NAMALWA (cell line): ENCODE data around the gene TRIM50.
"Not testable (repeated sequence)": the region's sequence is repeated elsewhere in the genome, so short reads cannot be mapped to it uniquely, and the experiment has no call there.

ENCODE experiments used
- DNase-seq: peaks from one replicate; pipeline ENCODE4 v3.0.0-alpha.2; 2015; ENCODE audit warnings: low spot score

TRIM50 gene

GRCh38 chr7:73314271-73314670 is 13.6 kb downstream of the TRIM50 start:
- no peak for DNase-seq

DNA sequence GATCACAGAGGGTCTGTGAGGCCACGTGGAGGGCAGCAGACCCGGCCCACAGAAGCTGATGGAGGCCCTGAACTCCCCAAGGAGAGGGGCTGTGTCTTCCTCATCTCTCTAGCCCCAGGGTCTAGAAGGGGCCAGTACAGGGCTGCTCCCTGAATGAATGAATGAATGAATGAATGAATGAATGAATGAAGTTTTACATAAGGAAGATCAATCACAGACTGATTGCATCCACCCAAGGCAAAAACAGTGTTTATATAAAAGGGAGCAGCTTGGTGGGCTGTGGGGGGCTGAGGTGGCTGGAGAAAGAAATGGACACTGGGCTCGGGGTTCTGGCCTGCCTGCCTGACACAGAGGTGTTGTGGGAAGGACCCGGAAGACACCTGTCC is 14.4 kb downstream of the TRIM50 start:
- no peak for DNase-seq

DNA sequence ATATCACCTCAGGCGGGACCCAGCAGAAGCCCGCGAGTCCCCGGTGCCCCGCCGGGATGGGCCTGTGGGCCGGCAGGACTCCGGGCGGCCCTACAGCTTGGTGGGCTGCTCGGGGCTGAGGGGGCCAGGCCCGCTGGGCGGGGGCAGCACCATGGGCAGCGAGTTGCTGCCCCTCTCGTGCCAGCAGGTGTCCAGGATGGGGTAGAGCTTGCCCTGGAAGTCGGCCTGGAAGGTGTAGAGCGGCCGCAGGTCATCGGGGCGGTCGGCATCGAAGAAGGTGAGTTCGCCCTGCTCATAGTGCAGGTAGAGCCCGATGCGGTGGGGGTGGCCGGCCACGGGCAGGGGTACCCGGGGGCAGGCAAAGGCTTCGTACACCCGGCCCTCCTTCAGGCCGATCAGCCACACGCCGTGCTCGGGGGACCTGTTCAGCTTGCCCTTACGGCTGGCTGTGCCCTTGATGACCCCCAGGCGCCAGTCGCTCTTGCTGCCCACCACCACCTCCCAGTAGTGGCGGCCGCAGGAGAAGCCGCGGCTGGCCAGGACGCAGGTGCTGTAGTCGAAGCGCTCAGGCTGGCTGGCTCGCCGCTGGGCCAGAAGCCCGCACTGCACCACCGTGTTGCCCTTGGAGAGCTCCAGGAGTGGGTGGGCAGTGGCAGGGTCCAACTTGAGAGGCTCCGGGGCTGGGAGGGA is 14.9 kb downstream of the TRIM50 start:
- DNase-seq, result no peak

DNA sequence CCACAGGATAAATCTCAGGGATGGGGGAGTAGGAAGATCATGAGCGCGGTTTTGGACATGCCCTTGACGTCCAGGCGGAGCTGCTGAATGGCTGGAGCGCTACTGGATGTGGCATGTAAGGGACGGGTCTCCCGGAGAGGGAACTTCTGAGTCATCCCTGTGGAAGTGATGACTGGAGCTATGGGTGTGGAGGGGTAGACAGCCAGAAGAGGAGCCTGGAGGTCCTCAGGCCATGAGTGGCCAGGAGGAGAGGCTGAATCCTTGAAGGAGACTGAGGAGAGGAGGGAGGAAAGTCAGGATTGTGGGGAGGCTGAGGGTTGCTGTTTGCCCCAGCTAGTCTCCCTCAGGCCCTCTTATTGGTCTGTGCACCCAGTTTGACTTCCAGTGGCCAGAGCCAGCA is 16.5 kb downstream of the TRIM50 start:
- not testable (repeated sequence) for DNase-seq

- peak; percentile 98 for DNase-seq
Observed at GRCh38 chr7:73308665-73309214, 19.1 kb downstream of the TRIM50 start, which contains the start of gene NSUN5. NSUN5 (minus strand) TSS chr7:73308826; CDS start chr7:73308790, 36 bp downstream.

DNA sequence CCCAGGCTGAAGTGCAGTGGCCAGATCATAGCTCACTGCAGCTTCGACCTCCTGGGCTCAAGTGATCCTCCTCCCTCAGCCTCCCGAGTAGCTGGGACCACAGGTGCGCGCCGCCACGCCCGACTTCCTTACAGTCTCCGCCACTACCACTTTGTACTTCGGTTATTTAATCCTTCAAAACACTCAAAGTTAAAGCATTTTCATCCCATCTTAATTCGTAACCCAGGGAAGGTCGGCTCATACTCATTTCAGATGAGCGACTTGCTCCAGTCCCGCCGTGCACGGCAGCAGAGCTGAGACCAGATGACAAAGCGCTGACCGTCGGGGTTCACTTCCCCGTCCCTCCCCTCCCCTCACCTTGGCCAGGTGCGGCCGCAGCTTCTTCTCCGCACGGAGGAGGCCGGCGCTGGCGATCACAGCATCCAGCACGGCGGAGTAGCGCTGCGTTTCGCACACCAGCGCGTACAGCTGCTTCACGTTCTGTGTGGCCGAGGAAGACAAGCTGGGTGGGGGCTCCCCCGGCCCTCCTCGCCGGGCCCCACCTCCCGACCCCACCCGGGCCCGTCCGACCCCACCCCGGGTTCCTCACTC is 19.7 kb downstream of the TRIM50 start:
- DNase-seq, result no peak

DNA sequence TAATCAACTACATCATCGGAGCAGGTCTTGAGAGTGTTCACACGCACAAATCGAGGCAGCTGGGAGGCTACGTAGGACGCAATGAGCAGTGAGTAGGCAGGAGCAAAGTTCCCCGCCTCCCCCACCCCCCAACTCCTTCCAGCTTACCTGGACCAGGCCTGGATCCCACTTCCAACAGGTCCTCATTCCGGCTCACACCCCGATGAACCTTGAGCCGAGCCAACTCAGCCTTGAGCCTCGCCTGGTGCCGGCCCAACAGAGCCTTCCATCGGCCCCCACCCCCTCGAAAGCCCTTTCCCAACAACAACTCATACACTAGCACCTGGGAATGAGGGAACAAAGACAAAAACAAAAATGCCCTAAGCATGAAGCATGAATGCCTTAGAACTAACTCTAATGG is 20.4 kb downstream of the TRIM50 start:
- DNase-seq, result no peak

DNA sequence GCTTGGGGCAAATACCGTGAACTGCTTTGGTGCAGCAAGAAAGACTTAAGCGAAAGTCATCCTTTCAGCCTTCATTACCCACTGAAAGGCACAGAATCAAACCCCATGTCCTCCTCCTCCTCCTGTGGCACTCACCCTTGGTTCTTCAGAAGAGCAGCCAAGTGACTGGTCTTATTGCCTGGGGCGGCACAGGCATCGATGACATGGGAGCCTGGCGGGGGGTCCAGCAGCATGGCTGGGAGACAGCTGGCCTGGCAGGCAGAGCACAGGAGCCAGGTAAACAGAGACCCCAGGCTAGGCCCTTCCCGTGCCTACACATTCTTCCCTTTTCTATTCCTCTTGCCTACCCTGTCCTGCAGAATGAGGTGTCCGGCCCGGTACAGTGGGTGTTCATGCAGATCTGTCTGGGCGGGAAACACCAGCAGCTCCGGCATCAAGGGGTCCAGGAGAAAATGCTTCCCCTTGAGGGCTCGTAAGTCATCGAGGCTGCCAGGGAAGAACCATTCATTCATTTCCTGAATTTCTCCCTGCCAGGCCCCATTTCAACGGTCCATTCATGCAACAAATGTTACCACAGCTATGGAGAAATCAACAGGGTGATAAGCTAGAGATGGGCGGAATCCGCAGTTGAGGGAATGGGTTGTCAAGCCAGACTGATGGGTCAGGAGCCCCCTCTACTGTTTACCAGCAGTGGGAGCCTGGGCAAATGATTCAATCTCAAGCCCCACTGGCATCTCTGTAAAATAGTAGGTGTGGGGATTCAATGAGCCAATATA is 23.1 kb downstream of the TRIM50 start:
- not testable (repeated sequence) for DNase-seq

GRCh38 chr7:73304071-73304470 is 23.8 kb downstream of the TRIM50 start:
- no peak for DNase-seq

DNA sequence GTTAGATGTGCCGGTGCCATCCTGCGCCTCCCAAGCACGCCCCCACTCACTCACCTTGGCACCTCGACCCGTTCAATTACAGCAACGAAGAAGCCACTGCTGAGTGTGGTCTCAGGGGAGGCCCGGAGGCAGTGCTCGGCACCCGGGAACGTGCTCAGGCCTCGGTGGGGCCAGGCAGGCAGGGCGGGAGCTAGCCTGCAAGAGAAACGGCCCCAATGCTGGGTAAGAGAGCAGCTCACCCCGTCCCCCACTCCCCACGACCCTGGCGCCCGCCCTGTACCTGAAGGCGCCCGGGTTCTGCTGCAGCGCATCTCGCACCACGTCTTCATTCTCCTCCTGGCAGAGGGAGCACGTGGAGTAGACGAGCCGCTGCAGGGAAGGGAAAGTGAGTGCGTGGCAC is 24.3 kb downstream of the TRIM50 start:
- DNase-seq, result no peak

- DNase-seq, result not testable (repeated sequence)
Observed at GRCh38 chr7:73302846-73303245, 25.0 kb downstream of the TRIM50 start.

- DNase-seq, result not testable (repeated sequence)
Observed at GRCh38 chr7:73301108-73301507, 26.8 kb downstream of the TRIM50 start.

DNA sequence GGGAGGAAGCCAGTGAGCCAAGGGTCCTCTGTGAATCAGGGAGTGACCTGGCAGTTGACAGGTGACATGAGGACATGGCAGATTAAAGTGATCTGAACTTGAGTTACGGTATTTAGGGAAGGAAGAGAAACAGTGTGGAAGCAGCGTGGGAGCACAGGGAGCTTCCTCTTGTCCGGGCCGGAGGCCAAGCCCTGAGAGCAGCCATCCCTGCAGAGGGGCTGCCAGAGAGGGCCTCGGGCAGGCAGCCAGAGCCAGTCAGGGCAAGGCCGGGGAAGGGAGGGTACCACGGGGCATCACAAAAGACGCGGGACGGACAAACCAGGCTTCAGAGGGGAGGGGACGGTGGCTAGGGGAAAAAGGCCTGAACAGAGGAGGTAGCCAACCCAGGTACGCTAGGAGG is 28.1 kb downstream of the TRIM50 start:
- not testable (repeated sequence) for DNase-seq

DNA sequence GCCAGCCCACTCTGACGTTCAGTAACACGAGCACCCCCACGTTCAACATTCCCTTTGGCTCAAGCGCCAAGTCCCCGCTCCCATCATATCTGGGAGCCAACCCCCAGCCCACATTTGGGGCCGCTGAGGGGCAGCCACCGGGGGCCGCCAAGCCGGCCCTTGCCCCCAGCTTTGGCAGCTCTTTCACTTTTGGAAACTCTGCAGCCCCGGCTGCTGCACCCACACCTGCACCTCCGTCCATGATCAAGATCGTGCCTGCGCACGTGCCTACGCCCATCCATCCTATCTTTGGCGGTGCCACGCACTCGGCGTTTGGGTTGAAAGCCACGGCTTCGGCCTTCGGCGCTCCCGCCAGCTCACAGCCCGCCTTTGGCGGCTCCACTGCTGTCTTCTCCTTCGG is 30.2 kb downstream of the TRIM50 start:
- DNase-seq, result not testable (repeated sequence)

GRCh38 chr7:73297235-73297634 is 30.6 kb downstream of the TRIM50 start:
- not testable (repeated sequence) for DNase-seq

GRCh38 chr7:73277210-73277609 is 50.7 kb downstream of the TRIM50 start:
- DNase-seq, result not testable (repeated sequence)

DNA sequence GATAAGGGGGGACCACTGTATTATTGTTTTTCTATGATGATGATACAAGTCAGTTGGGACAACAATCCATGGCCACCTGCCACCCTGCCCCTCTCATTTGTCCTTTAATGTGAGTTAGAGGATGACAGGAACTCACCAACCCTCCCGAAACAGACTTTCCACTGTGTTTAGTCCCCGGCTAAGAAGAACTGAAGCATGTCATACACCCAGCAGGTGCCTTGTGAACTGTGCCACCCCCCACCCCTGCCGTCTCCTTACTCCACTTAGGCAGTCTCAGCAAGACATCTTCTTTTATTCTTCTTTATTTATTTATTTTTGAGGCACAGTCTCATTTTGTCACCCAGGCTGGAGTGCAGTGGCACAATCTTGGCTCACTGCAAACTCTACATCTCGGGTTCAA is 60.1 kb downstream of the TRIM50 start:
- peak; percentile 21 for DNase-seq

DNA sequence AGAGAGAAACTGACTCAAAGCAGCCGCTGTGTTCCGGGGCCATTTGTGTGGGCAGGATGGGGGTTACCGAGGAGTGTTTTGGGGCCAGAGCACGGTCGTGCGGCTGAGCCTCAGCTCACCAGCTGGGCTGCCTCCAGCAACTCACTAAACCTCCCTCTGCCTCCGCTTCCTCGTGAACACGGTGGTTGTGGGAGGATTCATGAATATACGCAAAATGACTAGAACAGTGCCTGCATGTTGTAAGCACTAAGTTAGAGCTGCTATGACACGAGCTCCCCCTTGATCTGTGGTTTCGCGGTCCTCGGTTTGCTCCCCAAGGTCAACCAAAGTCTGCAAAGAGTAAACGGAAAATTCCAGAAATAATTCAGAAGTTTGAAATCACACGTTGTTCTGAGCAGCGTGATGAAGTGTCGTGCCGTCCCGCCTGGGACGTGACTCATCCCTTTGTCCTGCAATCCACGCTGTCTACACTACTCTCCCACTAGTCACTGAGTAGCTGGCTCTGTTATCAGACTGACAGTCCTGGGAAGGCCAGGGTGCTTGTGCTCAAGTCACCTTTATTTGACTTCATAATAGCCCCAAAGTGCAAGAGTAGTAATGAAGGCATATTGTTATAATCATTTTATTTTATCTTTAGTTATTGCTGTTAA is 61.0 kb downstream of the TRIM50 start:
- DNase-seq, result not testable (repeated sequence)
